Left cardiac atrium (tissue), 4 donors: ENCODE measurements around the gene CHTF18. TPM values are rescaled to one million over a fixed set of nuclear protein-coding genes. Genes with fewer than 3 reads are reported as not detected.
"Not testable (repeated sequence)": the region's sequence is repeated elsewhere in the genome, so short reads cannot be mapped to it uniquely, and the experiment has no call there.

Experiments
- ATAC-seq, 2 donors: fragments of 200-7000 bp; cut with Tn5 transposase; one replicate each; pipeline ENCODE4 v1.9.1; 2020; ENCODE audit warnings: mild to moderate bottlenecking in 2 of 2, moderate library complexity in 2 of 2
- DNase-seq: peaks from one replicate; pipeline ENCODE4 v3.0.0-alpha.2; 2020
- intact Hi-C, 2 donors: fragments of 100-400 bp; cut with DNase I; formaldehyde crosslinking; loops; one replicate each; pipeline versions ENCODE4 v1.14.1 to v1.15.1; 2022 to 2023
- total RNA-seq, 2 donors: library from RNA; stranded (reverse); fragmentation: NEBNext Ultra II Directional; extraction: Animal tissue kit (Norgen Biotek cat#: 25700); gene quantifications; one replicate each; pipeline ENCODE4 v1.2.1, GENCODE V29; 2021
- donor health status: DM: no; HTN: yes; CAD: no.
- donor health status: DM: no; HTN: yes; CAD: no; lungs with severe emphysema.
- donor health status: DM: yes; HTN: yes; CAD: no.
- donor health status: Dilated cardiomyopathy.

The CHTF18 gene
- total RNA-seq, 2 donors from 2014 or later = 4.7 to 8.8 TPM

DNA sequence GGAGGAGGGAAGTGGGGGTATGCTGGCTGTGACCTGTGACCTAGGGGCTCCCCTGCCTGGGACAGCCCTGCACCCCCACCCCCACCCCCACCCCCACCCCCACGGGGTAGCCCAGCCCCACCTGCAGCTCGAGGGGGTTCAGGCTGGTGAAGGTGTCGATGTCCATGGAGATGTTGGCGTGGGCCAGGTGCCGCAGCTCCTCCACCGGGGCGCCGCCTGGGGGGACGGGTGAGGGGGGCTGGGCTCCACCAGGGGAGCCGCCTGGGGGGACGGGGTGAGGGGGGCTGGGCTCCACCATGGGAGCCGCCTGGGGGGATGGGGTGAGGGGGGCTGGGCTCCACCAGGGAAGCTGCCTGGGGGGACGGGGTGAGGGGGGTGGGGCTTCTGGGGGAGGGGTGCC is 18.0 kb upstream of the CHTF18 start:
- intact Hi-C loops = no loop called here
- ATAC-seq (no peak), DNase-seq (no peak)

DNA sequence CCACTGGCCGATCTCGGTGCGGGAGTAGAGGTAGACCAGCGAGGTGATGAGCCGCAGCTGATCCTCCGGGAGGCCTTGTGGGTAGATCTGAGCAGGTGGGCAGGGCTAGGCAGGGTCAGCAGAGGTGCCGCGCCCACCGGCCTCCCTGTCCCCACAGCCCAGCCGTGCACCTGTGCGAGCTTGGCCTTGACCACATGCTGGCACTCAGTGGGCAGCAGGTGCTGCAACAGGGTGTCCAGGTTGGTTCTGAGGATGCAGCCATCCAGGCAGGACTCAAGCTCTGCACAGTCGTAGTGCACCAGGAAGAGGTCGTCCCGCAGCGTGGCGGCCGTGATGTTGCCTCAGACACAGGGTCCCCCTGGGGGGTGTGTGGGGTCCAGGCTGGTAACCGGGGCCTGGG is 15.5 kb upstream of the CHTF18 start:
- intact Hi-C loops = no loop called here
- ATAC-seq = no peak

DNA sequence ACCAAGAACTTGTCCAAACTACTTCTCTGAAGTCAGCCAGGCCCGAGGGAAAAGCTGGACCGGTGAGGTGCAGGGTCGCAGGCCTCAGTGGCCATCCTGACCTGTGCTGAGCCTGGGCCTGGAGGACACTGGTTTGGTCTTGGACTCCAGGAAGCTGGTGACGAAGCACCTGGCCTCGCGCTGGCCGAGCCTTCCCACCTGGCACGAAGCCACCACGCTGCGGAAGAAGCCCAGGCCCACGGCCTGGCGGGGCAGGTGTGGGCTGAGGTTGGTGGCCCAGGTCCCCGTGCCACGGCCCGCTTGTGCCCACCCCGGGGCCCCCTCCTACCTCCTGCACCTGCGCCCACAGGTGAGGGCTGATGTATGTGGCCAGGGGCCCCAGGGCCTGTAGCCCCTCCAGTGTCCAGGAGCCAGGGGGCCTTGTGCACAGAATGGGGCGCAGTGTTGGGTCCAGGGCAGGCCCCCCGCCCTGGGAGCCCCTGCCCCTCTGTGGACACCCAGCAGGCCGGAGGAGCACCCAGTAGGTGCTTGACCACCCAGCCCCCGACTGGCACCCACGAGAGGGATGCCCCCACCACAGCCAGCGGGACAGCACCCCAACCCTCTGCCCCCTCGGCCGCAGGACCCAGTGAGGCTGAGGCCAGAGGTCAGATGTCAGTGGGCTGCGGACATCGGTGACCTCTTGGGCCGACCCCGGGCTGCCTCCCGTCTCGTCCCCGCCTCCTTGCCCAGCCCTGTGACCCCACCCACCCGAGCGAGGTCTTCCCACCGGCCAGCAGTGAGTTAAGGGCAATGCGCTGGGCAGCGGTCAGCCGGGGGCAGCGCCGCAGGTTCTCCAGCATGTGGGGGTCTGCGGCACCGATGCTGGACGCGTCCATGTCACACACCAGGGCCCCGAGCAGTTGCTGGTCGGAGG is 14.1 kb upstream of the CHTF18 start:
- DNase-seq (no peak), ATAC-seq (peak; percentile 5 to 31)
- intact Hi-C loops = no loop called here

More for the DNA sequence above, 15.5 kb upstream of the CHTF18 start:
- no peak for DNase-seq

GRCh38 chr16:775236-775796 is 13.1 kb upstream of the CHTF18 start:
- ATAC-seq (no peak), DNase-seq (no peak)
- intact Hi-C loops = no loop called here

- ATAC-seq, DNase-seq, intact Hi-C loops: not testable (repeated sequence)
Measured at GRCh38 chr16:776298-776697, 12.1 kb upstream of the CHTF18 start.

DNA sequence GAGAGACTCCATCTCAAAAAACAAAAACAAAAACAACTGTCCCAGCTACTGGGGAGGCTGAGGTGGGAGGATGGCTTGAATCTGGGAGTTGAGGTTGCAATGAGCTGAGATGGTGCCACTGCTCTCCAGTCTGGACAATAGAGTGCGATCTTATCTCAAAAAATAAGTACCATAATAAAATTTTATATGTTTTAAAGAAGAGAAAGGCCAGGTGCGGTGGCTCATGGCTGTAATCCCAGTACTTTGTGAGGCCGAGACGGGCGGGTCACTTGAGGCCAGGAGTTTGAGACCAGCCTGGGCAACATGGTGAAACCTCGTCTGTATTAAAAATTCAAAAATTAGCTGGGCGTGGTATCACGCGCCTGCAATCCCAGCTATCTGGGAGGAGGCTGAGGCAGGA is 11.6 kb upstream of the CHTF18 start:
- DNase-seq (no peak), ATAC-seq (no peak)
- intact Hi-C loops = no loop called here

GRCh38 chr16:777826-778225 is 10.6 kb upstream of the CHTF18 start:
- intact Hi-C loops = no loop called here
- ATAC-seq = no peak
- DNase-seq = no peak

DNA sequence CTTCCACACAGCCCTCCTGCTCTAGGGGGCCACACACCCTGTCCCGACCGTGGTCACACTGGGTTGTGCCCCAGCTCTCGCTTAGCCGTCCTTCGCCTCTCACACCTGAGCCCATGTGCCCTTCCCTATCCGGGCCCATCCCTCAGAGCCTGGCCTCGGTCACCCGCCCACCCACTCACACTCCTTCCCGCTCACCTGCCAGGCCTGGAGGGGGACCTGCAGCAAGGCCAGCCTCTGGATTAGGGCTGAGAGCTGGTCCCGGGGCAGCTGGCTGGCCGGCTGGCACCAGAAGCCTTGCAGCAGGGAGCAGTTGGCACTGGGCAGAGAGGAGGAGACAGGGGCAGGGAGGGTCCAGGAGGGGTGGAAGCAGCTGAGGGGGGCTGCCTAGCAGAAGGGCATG is 10.0 kb upstream of the CHTF18 start:
- intact Hi-C loops = no loop called here
- no peak for DNase-seq
- ATAC-seq = no peak

GRCh38 chr16:778909-779527 is 9.4 kb upstream of the CHTF18 start:
- no peak for DNase-seq
- intact Hi-C loops = no loop called here
- ATAC-seq = no peak

DNA sequence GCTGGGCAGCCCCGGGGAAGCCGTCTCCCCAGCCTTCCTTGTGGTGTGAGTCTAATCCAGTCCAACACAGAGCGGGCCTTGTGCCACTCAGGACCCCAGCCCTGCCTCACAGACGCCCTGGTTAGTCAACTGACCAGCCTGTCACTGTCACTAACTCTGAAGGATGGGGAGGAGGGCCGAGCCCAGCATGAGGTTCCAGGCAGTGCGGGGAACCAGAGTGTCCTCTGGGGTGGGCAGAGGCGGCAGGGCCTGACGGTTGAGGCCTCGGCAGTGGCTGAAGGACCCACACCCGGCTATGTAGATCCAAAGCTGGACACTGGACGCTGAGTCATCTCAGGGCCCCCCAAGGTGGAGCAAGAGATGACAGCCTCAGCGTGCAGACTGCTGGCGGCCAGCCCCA is 8.9 kb upstream of the CHTF18 start:
- no peak for ATAC-seq
- intact Hi-C loops = no loop called here
- DNase-seq = no peak

DNA sequence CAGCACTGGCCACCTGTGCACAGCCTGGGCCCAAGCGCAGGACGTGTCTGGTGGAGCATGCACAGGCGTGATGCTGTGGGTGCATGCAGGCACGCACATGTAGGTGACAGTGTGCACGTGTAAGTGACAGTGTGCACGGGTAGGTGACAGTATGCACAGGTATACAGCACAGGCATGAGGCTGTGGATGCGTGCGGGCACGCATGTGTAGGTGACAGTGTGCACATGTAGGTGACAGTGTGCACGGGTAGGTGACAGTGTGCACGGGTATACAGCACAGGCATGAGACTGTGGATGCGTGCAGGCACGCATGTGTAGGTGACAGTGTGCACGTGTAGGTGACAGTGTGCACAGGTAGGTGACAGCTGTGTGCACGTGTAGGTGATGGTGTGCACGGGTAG is 8.1 kb upstream of the CHTF18 start:
- intact Hi-C loops = no loop called here
- DNase-seq (no peak), ATAC-seq (no peak)

GRCh38 chr16:781346-782010 is 6.9 kb upstream of the CHTF18 start:
- intact Hi-C loops = no loop called here
- ATAC-seq = no peak
- no peak for DNase-seq

DNA sequence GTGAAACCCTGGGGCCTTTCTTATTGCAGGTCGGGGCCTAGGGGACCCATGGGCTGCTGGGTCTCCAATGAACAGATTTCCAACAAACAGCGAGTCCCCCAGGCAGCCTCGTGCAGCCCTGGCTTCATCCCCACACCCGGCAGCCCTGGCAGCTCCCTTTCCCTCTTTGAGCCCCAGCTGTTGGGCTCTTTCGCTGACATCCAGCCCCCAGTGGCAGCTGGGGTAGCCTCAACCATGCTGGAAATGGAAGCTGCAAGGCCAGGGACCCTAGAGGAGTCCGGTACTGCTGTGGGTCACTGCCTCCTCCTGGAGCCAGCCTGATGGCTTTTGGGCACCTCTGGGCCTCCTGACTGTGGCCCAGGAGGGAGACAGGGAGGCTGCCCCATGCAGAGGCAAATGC is 6.2 kb upstream of the CHTF18 start:
- ATAC-seq (no peak), DNase-seq (no peak)
- intact Hi-C loops = no loop called here

- intact Hi-C loops = no loop called here
- ATAC-seq (no peak), DNase-seq (no peak)
Measured at GRCh38 chr16:782766-783403, 5.5 kb upstream of the CHTF18 start.

GRCh38 chr16:783404-784161 is 4.8 kb upstream of the CHTF18 start:
- intact Hi-C loops = no loop called here
- peak in 1 of 2 donors; percentile 4 for ATAC-seq
- DNase-seq = peak; percentile 50

DNA sequence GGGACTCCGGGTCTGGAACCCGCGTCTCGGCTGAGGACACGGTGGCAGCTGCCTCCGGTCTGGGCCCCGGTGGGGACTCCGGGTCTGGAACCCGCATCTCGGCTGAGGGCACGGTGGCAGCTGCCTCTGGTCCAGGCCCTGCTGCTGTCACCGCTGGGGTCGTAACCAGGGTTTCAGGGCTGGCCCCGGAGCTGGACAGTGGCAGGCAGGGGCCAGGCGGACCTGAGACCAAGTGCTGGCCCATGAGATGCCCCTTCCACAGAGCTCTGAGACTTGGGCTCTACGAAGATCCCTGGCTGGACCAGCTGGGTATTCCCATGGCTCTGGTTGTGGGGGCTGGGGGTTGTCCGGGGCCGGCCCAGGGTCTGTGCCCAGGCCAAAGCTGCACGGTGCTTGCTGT is 4.0 kb upstream of the CHTF18 start:
- intact Hi-C loops = no loop called here
- no peak for DNase-seq
- no peak for ATAC-seq

DNA sequence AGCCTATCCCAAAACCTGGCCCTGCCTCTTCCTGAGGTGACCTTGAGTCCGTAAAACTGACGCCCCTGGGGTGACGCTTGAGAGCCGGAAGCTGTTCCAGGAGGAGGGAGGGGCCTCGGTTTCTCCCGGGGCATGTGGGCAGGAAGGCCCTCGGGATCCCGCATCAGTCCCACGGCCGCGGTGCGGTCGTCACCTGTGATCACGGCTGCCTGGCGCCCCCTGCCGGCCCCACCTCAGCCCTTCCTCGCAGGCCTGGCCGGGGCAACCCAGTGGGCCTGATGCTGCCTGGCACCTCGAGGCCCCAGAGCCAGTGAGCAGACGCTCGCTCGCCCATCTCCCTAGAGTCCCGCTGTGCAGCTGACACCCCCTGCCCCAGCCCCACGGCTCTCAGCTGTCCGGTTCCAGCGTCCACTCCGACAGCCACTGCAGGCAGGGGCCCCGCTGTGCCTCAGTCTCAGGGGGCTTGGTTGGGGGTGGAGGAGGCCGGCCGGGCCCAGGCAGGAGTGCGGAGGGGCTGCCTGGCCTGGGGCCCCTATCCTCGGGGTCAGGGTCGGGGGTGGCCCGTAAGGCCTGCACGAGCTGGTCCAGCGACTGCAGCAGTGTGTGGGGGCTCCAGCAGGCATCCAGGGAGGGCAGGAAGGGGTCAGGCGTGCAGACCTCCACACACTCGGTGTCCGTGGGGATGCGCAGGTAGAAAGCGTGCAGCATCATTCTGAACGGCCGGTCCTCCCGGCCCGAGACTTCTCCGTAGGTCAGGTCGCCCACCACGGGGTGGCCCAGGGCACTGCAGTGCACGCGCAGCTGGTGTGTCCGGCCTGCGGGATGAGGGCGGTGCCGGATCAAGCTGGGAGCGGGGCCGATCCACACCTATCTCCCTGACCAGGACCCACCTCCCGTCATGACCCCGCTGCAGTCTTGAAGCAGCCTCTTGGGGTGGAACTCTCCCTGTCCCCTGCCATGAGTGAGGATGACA is 2.6 kb upstream of the CHTF18 start:
- intact Hi-C loops = loop anchor here (1.0 to 5.0 kb wide), 2 partner anchors 74 to 75 kb away; no protein-coding TSS in a partner anchor
- peak; percentile 78 for DNase-seq
- ATAC-seq = peak; percentile 12 to 31
